H9 (cell line): ENCODE measurements around the gene MED8. TPM values are rescaled to one million over a fixed set of nuclear protein-coding genes. Genes with fewer than 3 reads are reported as not detected.

Experiments used
- DNase-seq: peaks from one replicate; pipeline ENCODE4 v3.0.0-alpha.2; 2017
- H2AFZ ChIP-seq: one replicate; pipeline ENCODE4 v1.6.1; 2013; ENCODE audit warnings: mild to moderate bottlenecking, low read length, control low read depth, moderate library complexity
- H2AK5ac ChIP-seq: 2 replicates; pipeline ENCODE4 v1.6.1; 2013; ENCODE audit warnings: low read length, control low read depth, mixed read lengths; ENCODE audit not compliant: insufficient read length
- H2BK120ac ChIP-seq: one replicate; pipeline ENCODE4 v1.6.1; 2013; ENCODE audit warnings: low read depth, mild to moderate bottlenecking, low read length, control low read depth, inconsistent platforms; ENCODE audit not compliant: poor library complexity, severe bottlenecking
- H2BK12ac ChIP-seq: 2 replicates; pipeline ENCODE4 v1.6.1; 2013; ENCODE audit warnings: low read length, control low read depth, mixed read lengths, low read depth; ENCODE audit not compliant: insufficient read length
- H2BK15ac ChIP-seq: 2 replicates; pipeline ENCODE4 v1.6.1; 2013; ENCODE audit warnings: low read depth, low read length, control low read depth
- H2BK20ac ChIP-seq: one replicate; pipeline ENCODE4 v1.6.1; 2013; ENCODE audit warnings: low read depth, mild to moderate bottlenecking, low read length, control low read depth, inconsistent platforms; ENCODE audit not compliant: poor library complexity, severe bottlenecking
- H2BK5ac ChIP-seq: 2 replicates; pipeline ENCODE4 v1.6.1; 2013; ENCODE audit warnings: low read length, control low read depth, mixed read lengths; ENCODE audit not compliant: insufficient read length
- H3K14ac ChIP-seq: 2 replicates; pipeline ENCODE4 v1.6.1; 2013; ENCODE audit warnings: low read length, control low read depth; ENCODE audit not compliant: insufficient read depth
- H3K18ac ChIP-seq: 2 replicates; pipeline ENCODE4 v1.6.1; 2013; ENCODE audit warnings: low read depth, mild to moderate bottlenecking, mixed read lengths, low read length, control low read depth; ENCODE audit not compliant: insufficient read length
- H3K23ac ChIP-seq: 2 replicates; pipeline ENCODE4 v1.6.1; 2013; ENCODE audit warnings: low read length, control low read depth, mixed read lengths, low read depth; ENCODE audit not compliant: insufficient read length
- H3K23me2 ChIP-seq: 2 replicates; pipeline ENCODE4 v1.6.1; 2013; ENCODE audit warnings: low read depth, mild to moderate bottlenecking, mixed read lengths, low read length, control low read depth; ENCODE audit not compliant: insufficient read length, poor library complexity, severe bottlenecking
- H3K27ac ChIP-seq: 2 replicates; pipeline ENCODE4 v1.5.1; 2013; ENCODE audit warnings: low read length, control low read depth, mixed read lengths, low read depth; ENCODE audit not compliant: insufficient read length
- H3K27me3 ChIP-seq: 2 replicates; pipeline ENCODE4 v1.6.1; 2013; ENCODE audit warnings: low read length, control low read depth, inconsistent platforms; ENCODE audit not compliant: insufficient read depth
- H3K4ac ChIP-seq: 2 replicates; pipeline ENCODE4 v1.6.1; 2013; ENCODE audit warnings: low read depth, mild to moderate bottlenecking, control low read depth, inconsistent platforms, low read length, moderate library complexity
- H3K4me1 ChIP-seq: 2 replicates; pipeline ENCODE4 v1.6.1; 2013; ENCODE audit warnings: low read length, control low read depth, inconsistent platforms; ENCODE audit not compliant: insufficient read depth
- H3K4me2 ChIP-seq: 2 replicates; pipeline ENCODE4 v1.6.1; 2013; ENCODE audit warnings: low read length, control low read depth, mixed read lengths; ENCODE audit not compliant: insufficient read length, insufficient read depth
- H3K56ac ChIP-seq: 2 replicates; pipeline ENCODE4 v1.6.1; 2013; ENCODE audit warnings: low read depth, mild to moderate bottlenecking, mixed read lengths, low read length, control low read depth; ENCODE audit not compliant: insufficient read length
- H3K79me1 ChIP-seq: 2 replicates; pipeline ENCODE4 v1.6.1; 2013; ENCODE audit warnings: low read depth, mild to moderate bottlenecking, moderate library complexity, low read length, control low read depth, inconsistent platforms; ENCODE audit not compliant: insufficient read depth, poor library complexity, severe bottlenecking
- H3K79me2 ChIP-seq: 2 replicates; pipeline ENCODE4 v1.6.1; 2013; ENCODE audit warnings: low read length, control low read depth, inconsistent platforms; ENCODE audit not compliant: insufficient read depth
- H3K9ac ChIP-seq: 2 replicates; pipeline ENCODE4 v1.6.1; 2013; ENCODE audit warnings: low read length, control low read depth, mixed read lengths; ENCODE audit not compliant: insufficient read length; ENCODE audit errors: extremely low read depth
- H3K9me3 ChIP-seq: one replicate; pipeline ENCODE4 v1.6.1; 2013; ENCODE audit warnings: low read depth, low read length, inconsistent platforms; ENCODE audit not compliant: control insufficient read depth
- H3T11ph ChIP-seq: one replicate; pipeline ENCODE4 v1.6.1; 2013; ENCODE audit warnings: mild to moderate bottlenecking, low read length, control low read depth, inconsistent platforms
- H4K20me1 ChIP-seq: one replicate; pipeline ENCODE4 v1.6.1; 2013; ENCODE audit not compliant: control insufficient read depth, insufficient read length, insufficient read depth
- H4K5ac ChIP-seq: 2 replicates; pipeline ENCODE4 v1.6.1; 2013; ENCODE audit warnings: low read depth, mild to moderate bottlenecking, mixed read lengths, low read length, control low read depth; ENCODE audit not compliant: insufficient read length
- H4K8ac ChIP-seq: replicated peaks from 2 replicates; pipeline ENCODE4 v1.6.1; 2013; ENCODE audit warnings: low read length, control low read depth, mixed read lengths, low read depth; ENCODE audit not compliant: insufficient read length
- H4K91ac ChIP-seq: 2 replicates; pipeline ENCODE4 v1.6.1; 2013; ENCODE audit warnings: low read depth, mild to moderate bottlenecking, moderate library complexity, mixed read lengths, low read length, control low read depth; ENCODE audit not compliant: insufficient read length
- H3K27ac Mint-ChIP-seq, 3 experiments: 2 replicates in 2 of 3; 3 replicates in 1 of 3; pipeline ENCODE4 v1.8.0; 2020 to 2021; ENCODE audit warnings: mixed read lengths in 3 of 3, mild to moderate bottlenecking in 1 of 3, moderate library complexity in 1 of 3
- H3K27me3 Mint-ChIP-seq: 2 replicates; pipeline ENCODE4 v1.8.0; 2021; ENCODE audit warnings: low read depth, mild to moderate bottlenecking, moderate library complexity, mixed read lengths
- H3K36me3 Mint-ChIP-seq, 3 experiments: 2 replicates in 2 of 3; 3 replicates in 1 of 3; pipeline ENCODE4 v1.8.0; 2020 to 2021; ENCODE audit warnings: low read depth in 3 of 3, mixed read lengths in 3 of 3; ENCODE audit not compliant: insufficient read depth in 1 of 3
- H3K4me1 Mint-ChIP-seq, 2 experiments: 2 replicates each; pipeline ENCODE4 v1.8.0; 2020; ENCODE audit warnings: mixed read lengths in 2 of 2
- H3K4me3 Mint-ChIP-seq, 2 experiments: 2 replicates in 1 of 2; 3 replicates in 1 of 2; pipeline ENCODE4 v1.8.0; 2020 to 2021; ENCODE audit warnings: mild to moderate bottlenecking in 2 of 2, mixed read lengths in 2 of 2, moderate library complexity in 1 of 2
- H3K9me3 Mint-ChIP-seq, 2 experiments: 2 replicates in 1 of 2; 3 replicates in 1 of 2; pipeline ENCODE4 v1.8.0; 2020; ENCODE audit warnings: mild to moderate bottlenecking in 2 of 2, mixed read lengths in 2 of 2, moderate library complexity in 1 of 2
- WGBS: extraction: QIAGEN DNeasy Blood & Tissue Kit; methylation state at CpG from one replicate; pipeline ENCODE4 v1.1.7; 2013; ENCODE audit warnings: missing lambda C conversion rate, low lambda C conversion rate, mixed read lengths; ENCODE audit not compliant: insufficient read length; ENCODE audit errors: extremely low coverage; 5-methylcytosine and 5-hydroxymethylcytosine counted together
- total RNA-seq: library from RNA; stranded (reverse); gene quantifications from 2 replicates; pipeline ENCODE4 v1.2.1, GENCODE V29; 2021
- TF ChIP-seq, protein P1 (sequence below): fragments of 200-600 bp; sonication (generic); conservative IDR thresholded peaks from 3 replicates; pipeline ENCODE4 v1.8.0; 2021; ENCODE audit warnings: antibody characterized with exemption, mild to moderate bottlenecking

The MED8 gene
- total RNA-seq, 1 experiment from 2014 or later: 23.0 TPM

DNA sequence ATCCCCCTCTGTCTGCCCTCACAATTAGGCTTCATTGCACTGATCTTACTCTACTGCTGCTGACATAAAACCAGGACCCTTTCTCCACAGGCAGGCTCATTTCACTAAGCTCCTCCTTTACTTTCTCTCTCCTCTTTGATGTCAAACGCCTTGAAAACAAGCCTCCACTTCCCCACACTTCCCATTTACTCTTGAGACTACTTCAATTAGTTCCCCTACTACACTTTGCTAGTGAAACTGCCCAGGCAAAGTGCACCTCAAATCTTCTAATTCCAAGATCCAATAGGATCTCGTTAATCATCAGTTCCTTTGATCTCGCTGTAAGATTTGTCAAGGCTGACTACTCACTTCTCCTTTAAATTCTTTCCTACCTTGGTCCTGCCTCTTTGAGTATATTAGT, 36.7 kb downstream of the MED8 start:
- no peak overlapping the region for H3K4me2 ChIP-seq
- Mint-ChIP-seq H3K4me3 (no peak overlapping the region), H3K36me3 (peaks cover 2 to 12% (median 2%) of the 10 kb centered on the region in 3 experiments; a peak in 3 of 7 replicates), H3K27ac (peak overlapping the region in 2 of 3 experiments; percentile 1 to 53; a peak in 2 of 7 replicates), H3K4me1 (peaks cover 18 to 29% of the 10 kb centered on the region in 2 experiments), H3K9me3 (no peaks in the 10 kb centered on the region; a peak in 1 of 5 replicates), H3K27me3 (peaks cover 5% of the 10 kb centered on the region)
- no CpG with 5 or more reads among the region's 3 CpGs for WGBS
- no peak overlapping the region for H4K5ac ChIP-seq
- no peak overlapping the region for H4K91ac ChIP-seq
- no peaks in the 10 kb centered on the region for H3K79me2 ChIP-seq
- TF ChIP-seq, protein P1, sequence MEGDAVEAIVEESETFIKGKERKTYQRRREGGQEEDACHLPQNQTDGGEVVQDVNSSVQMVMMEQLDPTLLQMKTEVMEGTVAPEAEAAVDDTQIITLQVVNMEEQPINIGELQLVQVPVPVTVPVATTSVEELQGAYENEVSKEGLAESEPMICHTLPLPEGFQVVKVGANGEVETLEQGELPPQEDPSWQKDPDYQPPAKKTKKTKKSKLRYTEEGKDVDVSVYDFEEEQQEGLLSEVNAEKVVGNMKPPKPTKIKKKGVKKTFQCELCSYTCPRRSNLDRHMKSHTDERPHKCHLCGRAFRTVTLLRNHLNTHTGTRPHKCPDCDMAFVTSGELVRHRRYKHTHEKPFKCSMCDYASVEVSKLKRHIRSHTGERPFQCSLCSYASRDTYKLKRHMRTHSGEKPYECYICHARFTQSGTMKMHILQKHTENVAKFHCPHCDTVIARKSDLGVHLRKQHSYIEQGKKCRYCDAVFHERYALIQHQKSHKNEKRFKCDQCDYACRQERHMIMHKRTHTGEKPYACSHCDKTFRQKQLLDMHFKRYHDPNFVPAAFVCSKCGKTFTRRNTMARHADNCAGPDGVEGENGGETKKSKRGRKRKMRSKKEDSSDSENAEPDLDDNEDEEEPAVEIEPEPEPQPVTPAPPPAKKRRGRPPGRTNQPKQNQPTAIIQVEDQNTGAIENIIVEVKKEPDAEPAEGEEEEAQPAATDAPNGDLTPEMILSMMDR: no peak
- H3K4ac ChIP-seq: no peak overlapping the region
- H3K23ac ChIP-seq: no peak overlapping the region
- peaks cover 5% of the 10 kb centered on the region for H3K4me1 ChIP-seq
- H2AK5ac ChIP-seq: no peak overlapping the region
- H3K79me1 ChIP-seq: no peaks in the 10 kb centered on the region
- peaks cover 3% of the 10 kb centered on the region for H3K27me3 ChIP-seq
- H3K18ac ChIP-seq: no peak overlapping the region
- no peak overlapping the region for H2AFZ ChIP-seq
- no peak overlapping the region for H3K14ac ChIP-seq
- no peak overlapping the region for H3K9ac ChIP-seq
- peaks cover 10% of the 10 kb centered on the region for H3K23me2 ChIP-seq
- H2BK15ac ChIP-seq: no peak overlapping the region
- H4K20me1 ChIP-seq: no peaks in the 10 kb centered on the region
- no peak overlapping the region for H2BK12ac ChIP-seq
- no peak overlapping the region for H2BK5ac ChIP-seq
- H3K56ac ChIP-seq: no peak overlapping the region
- H3K27ac ChIP-seq: no peak overlapping the region
- DNase-seq: no peak
- no peaks in the 10 kb centered on the region for H3K9me3 ChIP-seq
- no peak overlapping the region for H2BK20ac ChIP-seq
- no peak overlapping the region for H2BK120ac ChIP-seq
- no peak overlapping the region for H4K8ac ChIP-seq
- no peak overlapping the region for H3T11ph ChIP-seq
